ENCODE results near the gene SLC6A8.
"Not testable (repeated sequence)": the region's sequence is repeated elsewhere in the genome, so short reads cannot be mapped to it uniquely, and the experiment has no call there.

SLC6A8 gene

GRCh38 chrX:153743468-153744209 lies 55.9 kb downstream of the SLC6A8 start:
- not testable (repeated sequence) for DNase-seq

GRCh38 chrX:153744210-153745066 lies 56.7 kb downstream of the SLC6A8 start:
- Mint-ChIP-seq H3K27me3 (peaks cover 39% of the 10 kb centered on the region), H3K9me3 (no peaks in the 10 kb centered on the region), H3K4me3 (no peak overlapping the region), H3K27ac (no peak overlapping the region), H3K4me1 (ENCODE audit: low read depth) (peaks cover 19% of the 10 kb centered on the region), H3K36me3 (ENCODE audit: low read depth) (no peaks in the 10 kb centered on the region)
- no peak for DNase-seq

More at GRCh38 chrX:153743468-153744209, 55.9 kb downstream of the SLC6A8 start:
- H3K9me3 Mint-ChIP-seq; H3K36me3 Mint-ChIP-seq (ENCODE audit: low read depth); H3K4me3 Mint-ChIP-seq; H3K27ac Mint-ChIP-seq: not testable (repeated sequence)
- Mint-ChIP-seq H3K27me3 (peaks cover 39% of the 10 kb centered on the region), H3K4me1 (ENCODE audit: low read depth) (peaks cover 19% of the 10 kb centered on the region)

GRCh38 chrX:153745067-153745433 lies 57.3 kb downstream of the SLC6A8 start:
- not testable (repeated sequence) for H3K27ac Mint-ChIP-seq; H3K36me3 Mint-ChIP-seq (ENCODE audit: low read depth); DNase-seq; H3K4me3 Mint-ChIP-seq; H3K9me3 Mint-ChIP-seq
- peaks cover 45% of the 10 kb centered on the region for H3K27me3 Mint-ChIP-seq
- H3K4me1 Mint-ChIP-seq (ENCODE audit: low read depth) = peaks cover 13% of the 10 kb centered on the region
